Endothelial cell of umbilical vein (primary cell): ENCODE measurements around the gene LRP2.

Experiments used
- EZH2 ChIP-seq: IDR thresholded peaks from 2 replicates; pipeline ENCODE4 v1.6.1; 2012; ENCODE audit warnings: borderline replicate concordance, low read depth, mild to moderate bottlenecking, moderate library complexity, low read length, inconsistent platforms; ENCODE audit not compliant: severe bottlenecking
- FOS ChIP-seq: IDR thresholded peaks from 2 replicates; pipeline ENCODE4 v1.6.1; 2011; ENCODE audit warnings: mild to moderate bottlenecking, low read length, moderate library complexity, borderline replicate concordance; ENCODE audit not compliant: insufficient read depth
- JUN ChIP-seq: IDR thresholded peaks from 2 replicates; pipeline ENCODE4 v1.6.1; 2011; ENCODE audit warnings: borderline replicate concordance, low read depth; ENCODE audit not compliant: insufficient read length, insufficient read depth
- MAX ChIP-seq: IDR thresholded peaks from 2 replicates; pipeline ENCODE4 v1.6.1; 2011; ENCODE audit not compliant: insufficient read depth, insufficient read length
- MYC ChIP-seq: IDR thresholded peaks from one replicate; pipeline ENCODE4 v1.6.1; 2011; ENCODE audit warnings: mild to moderate bottlenecking, low read depth, low read length
- POLR2A ChIP-seq: IDR thresholded peaks from 2 replicates; pipeline ENCODE4 v1.6.1; 2012; ENCODE audit warnings: low read depth, mild to moderate bottlenecking, control low read depth, low read length
- POLR2AphosphoS5 ChIP-seq: IDR thresholded peaks from 2 replicates; pipeline ENCODE4 v1.6.1; 2012; ENCODE audit warnings: low read depth, mild to moderate bottlenecking, control low read depth, low read length, moderate library complexity; ENCODE audit not compliant: insufficient read depth
- TF ChIP-seq, protein P1 (sequence below), 2 donors: IDR thresholded peaks; 1 replicate in 1 of 2; 2 replicates in 1 of 2; pipeline ENCODE4 v1.5.1; 2011; ENCODE audit warnings: low read length in 2 of 2, mild to moderate bottlenecking in 2 of 2, moderate library complexity in 2 of 2, control low read depth in 1 of 2, inconsistent platforms in 1 of 2, low read depth in 1 of 2; ENCODE audit not compliant: insufficient read depth in 1 of 2; ENCODE audit errors: extremely low read depth in 1 of 2

DNA sequence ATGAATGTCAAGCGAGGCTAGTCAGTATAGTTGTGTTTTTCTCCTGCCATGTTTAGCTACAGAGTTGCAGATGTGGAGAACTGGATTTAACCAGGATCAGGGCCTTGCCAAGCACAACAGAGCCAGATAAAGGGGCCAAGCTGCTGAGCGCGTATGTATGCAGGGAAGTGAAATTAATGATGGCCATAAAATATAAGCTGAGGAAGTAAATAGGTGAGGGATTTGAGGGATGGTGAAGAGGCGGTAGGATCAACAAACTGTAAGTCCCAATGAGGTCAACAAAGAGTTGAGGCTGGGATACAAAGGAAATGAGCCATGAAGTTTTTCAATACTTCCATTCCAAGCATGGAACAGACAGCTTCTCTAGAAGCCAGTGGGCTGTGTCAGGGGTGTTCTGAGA lies 10.6 kb downstream of the LRP2 start:
- TF ChIP-seq, protein P1, sequence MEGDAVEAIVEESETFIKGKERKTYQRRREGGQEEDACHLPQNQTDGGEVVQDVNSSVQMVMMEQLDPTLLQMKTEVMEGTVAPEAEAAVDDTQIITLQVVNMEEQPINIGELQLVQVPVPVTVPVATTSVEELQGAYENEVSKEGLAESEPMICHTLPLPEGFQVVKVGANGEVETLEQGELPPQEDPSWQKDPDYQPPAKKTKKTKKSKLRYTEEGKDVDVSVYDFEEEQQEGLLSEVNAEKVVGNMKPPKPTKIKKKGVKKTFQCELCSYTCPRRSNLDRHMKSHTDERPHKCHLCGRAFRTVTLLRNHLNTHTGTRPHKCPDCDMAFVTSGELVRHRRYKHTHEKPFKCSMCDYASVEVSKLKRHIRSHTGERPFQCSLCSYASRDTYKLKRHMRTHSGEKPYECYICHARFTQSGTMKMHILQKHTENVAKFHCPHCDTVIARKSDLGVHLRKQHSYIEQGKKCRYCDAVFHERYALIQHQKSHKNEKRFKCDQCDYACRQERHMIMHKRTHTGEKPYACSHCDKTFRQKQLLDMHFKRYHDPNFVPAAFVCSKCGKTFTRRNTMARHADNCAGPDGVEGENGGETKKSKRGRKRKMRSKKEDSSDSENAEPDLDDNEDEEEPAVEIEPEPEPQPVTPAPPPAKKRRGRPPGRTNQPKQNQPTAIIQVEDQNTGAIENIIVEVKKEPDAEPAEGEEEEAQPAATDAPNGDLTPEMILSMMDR (IDR thresholded peaks at IDR 0.05; ENCODE audit: extremely low read depth in 1 of 2, insufficient read depth in 1 of 2, low read depth in 1 of 2, low read length in 2 of 2), result no peak
- TF ChIP-seq JUN, result no peak
- no peak for TF ChIP-seq POLR2A
- TF ChIP-seq POLR2AphosphoS5, result no peak
- TF ChIP-seq EZH2, result no peak
- no peak for TF ChIP-seq MAX
- TF ChIP-seq FOS, result no peak
- TF ChIP-seq MYC, result no peak
